Hepatocyte (in vitro differentiated cells): Measurements from ENCODE around the gene ZNF407. TPM values are rescaled to one million over a fixed set of nuclear protein-coding genes. Genes with fewer than 3 reads are reported as not detected.

Experiments used
- DNase-seq: peaks from one replicate; pipeline ENCODE4 v3.0.0-alpha.2; 2016; ENCODE audit warnings: low spot score
- H2AFZ ChIP-seq: fragments of 200-600 bp; sonication (generic); 2 replicates; pipeline ENCODE4 v1.6.0; 2016; ENCODE audit warnings: antibody characterized with exemption, mild to moderate bottlenecking
- H3K27ac ChIP-seq: fragments of 200-600 bp; sonication (generic); 2 replicates; pipeline ENCODE4 v1.5.1; 2016; ENCODE audit warnings: mild to moderate bottlenecking
- H3K27me3 ChIP-seq: fragments of 200-600 bp; sonication (generic); 2 replicates; pipeline ENCODE4 v1.6.1; 2016
- H3K36me3 ChIP-seq: fragments of 200-600 bp; sonication (generic); replicated peaks from 2 replicates; pipeline ENCODE4 v1.5.1; 2016; ENCODE audit warnings: low read depth; ENCODE audit not compliant: insufficient read depth
- H3K4me1 ChIP-seq: fragments of 200-600 bp; sonication (generic); 2 replicates; pipeline ENCODE4 v1.5.1; 2016; ENCODE audit warnings: mild to moderate bottlenecking, moderate library complexity; ENCODE audit not compliant: insufficient read depth
- H3K4me2 ChIP-seq: fragments of 200-600 bp; sonication (generic); 2 replicates; pipeline ENCODE4 v1.6.0; 2016
- H3K4me3 ChIP-seq: fragments of 200-600 bp; sonication (generic); 2 replicates; pipeline ENCODE4 v1.5.1; 2016; ENCODE audit warnings: mild to moderate bottlenecking
- H3K79me2 ChIP-seq: fragments of 200-600 bp; sonication (generic); 2 replicates; pipeline ENCODE4 v1.6.0; 2017; ENCODE audit warnings: mild to moderate bottlenecking
- H3K9me2 ChIP-seq: fragments of 200-600 bp; sonication (generic); replicated peaks from 2 replicates; pipeline ENCODE4 v1.6.0; 2017; ENCODE audit warnings: mild to moderate bottlenecking; ENCODE audit not compliant: insufficient read depth
- H3K9me3 ChIP-seq: fragments of 200-600 bp; sonication (generic); 2 replicates; pipeline ENCODE4 v1.5.1; 2016; ENCODE audit warnings: low read depth, mild to moderate bottlenecking
- H4K20me1 ChIP-seq: fragments of 200-600 bp; sonication (generic); 2 replicates; pipeline ENCODE4 v1.6.0; 2016; ENCODE audit warnings: mild to moderate bottlenecking; ENCODE audit not compliant: insufficient read depth, poor library complexity, severe bottlenecking
- EZH2 ChIP-seq: fragments of 200-600 bp; sonication (generic); IDR thresholded peaks from 2 replicates; pipeline ENCODE4 v1.6.1; 2016; ENCODE audit warnings: antibody characterized with exemption, mild to moderate bottlenecking, borderline replicate concordance
- EZH2phosphoT487 ChIP-seq: fragments of 200-600 bp; sonication (generic); IDR thresholded peaks from one replicate; pipeline ENCODE4 v1.6.1; 2018; ENCODE audit warnings: antibody characterized with exemption, mild to moderate bottlenecking, low read depth, moderate library complexity; ENCODE audit not compliant: unreplicated experiment, severe bottlenecking
- WGBS: methylation state at CpG from one replicate; pipeline ENCODE4 v1.1.6; 2016; ENCODE audit warnings: low lambda C conversion rate; ENCODE audit errors: missing lambda C conversion rate; 5-methylcytosine and 5-hydroxymethylcytosine counted together
- polyA plus RNA-seq: library from polyadenylated mRNA; unstranded; fragments of >200 nt; fragmentation: Nextera tagmentation; extraction: Ambion mirVana; gene quantifications from 2 replicates; pipeline ENCODE4 v1.2.1, GENCODE V29; 2016
- total RNA-seq: library from RNA; depleted of rRNA; stranded (reverse); fragments of >200 nt; gene quantifications from 2 replicates; pipeline ENCODE4 v1.2.3, GENCODE V29; 2014
- TF ChIP-seq, protein P1 (sequence below): fragments of 200-600 bp; sonication (generic); IDR thresholded peaks from 2 replicates; pipeline ENCODE4 v1.5.1; 2016; ENCODE audit warnings: antibody characterized with exemption, mild to moderate bottlenecking; ENCODE audit not compliant: poor library complexity

ZNF407 gene
- total and polyA plus RNA-seq, 2 experiments from 2014 or later = 3.2 to 12.4 TPM

DNA sequence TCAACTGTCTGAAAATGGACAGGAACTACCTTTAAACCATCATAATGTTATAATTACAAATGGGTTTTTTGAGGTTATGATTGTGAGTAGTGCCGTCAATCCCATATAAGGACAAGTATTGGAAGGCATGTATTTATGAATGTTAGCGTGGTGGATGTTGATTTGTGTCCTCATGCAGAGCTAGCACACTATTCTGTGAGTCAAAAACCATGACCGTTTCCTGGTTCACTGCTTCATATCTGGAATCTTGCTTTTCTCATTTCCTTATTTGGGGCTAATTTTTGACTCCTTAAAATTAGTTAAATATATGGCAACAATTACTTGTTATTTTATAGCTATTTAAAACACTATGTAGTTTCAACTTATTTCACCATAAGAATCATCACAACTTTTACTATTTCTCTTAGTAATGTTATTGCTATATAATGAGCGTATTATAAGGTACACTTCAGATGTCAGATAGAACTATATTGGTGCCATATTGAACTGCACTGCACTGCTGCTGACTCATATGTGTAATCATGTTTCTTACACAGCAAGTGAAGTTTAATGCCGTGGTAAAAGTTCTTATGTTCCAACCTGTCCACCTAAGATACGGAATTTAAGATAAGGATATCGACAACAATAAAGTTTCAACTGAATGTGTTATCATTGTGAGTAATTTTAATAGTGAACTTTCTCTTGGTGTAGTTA, 418.5 kb downstream of the ZNF407 start:
- Histone ChIP-seq H3K9me3 (no peaks in the 10 kb centered on the region), H3K4me3 (no peak overlapping the region), H3K9me2 (no peaks in the 10 kb centered on the region), H3K79me2 (no peaks in the 10 kb centered on the region), H3K27me3 (no peaks in the 10 kb centered on the region), H4K20me1 (no peaks in the 10 kb centered on the region), H2AFZ (no peak overlapping the region), H3K4me2 (no peak overlapping the region), H3K36me3 (no peaks in the 10 kb centered on the region), H3K27ac (no peak overlapping the region), H3K4me1 (no peaks in the 10 kb centered on the region)
- DNase-seq = no peak
- TF ChIP-seq EZH2 = no peak
- TF ChIP-seq EZH2phosphoT487 = no peak
- TF ChIP-seq, protein P1, sequence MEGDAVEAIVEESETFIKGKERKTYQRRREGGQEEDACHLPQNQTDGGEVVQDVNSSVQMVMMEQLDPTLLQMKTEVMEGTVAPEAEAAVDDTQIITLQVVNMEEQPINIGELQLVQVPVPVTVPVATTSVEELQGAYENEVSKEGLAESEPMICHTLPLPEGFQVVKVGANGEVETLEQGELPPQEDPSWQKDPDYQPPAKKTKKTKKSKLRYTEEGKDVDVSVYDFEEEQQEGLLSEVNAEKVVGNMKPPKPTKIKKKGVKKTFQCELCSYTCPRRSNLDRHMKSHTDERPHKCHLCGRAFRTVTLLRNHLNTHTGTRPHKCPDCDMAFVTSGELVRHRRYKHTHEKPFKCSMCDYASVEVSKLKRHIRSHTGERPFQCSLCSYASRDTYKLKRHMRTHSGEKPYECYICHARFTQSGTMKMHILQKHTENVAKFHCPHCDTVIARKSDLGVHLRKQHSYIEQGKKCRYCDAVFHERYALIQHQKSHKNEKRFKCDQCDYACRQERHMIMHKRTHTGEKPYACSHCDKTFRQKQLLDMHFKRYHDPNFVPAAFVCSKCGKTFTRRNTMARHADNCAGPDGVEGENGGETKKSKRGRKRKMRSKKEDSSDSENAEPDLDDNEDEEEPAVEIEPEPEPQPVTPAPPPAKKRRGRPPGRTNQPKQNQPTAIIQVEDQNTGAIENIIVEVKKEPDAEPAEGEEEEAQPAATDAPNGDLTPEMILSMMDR = no peak
- WGBS = 95% methylated on average over 7 of the region's 7 CpGs

DNA sequence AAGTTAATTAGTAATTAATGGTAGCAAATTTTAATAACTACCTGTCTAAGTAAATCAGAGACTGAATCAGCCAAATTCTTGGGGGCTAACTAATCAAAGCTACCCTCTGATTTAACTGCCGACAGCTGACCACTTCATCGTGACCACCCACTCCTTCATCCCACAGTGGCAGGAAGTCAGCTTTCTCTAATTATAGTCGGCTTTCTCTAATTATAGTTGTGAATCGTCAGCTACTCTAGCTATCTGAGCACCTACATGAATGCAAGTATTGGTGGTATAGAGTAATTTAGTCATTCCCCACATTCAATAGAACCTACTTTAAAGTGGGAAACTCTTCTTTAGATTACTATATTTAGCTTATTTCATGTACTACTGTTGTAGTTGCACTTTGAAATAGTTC, 425.8 kb downstream of the ZNF407 start:
- Histone ChIP-seq H3K27ac (no peak overlapping the region), H4K20me1 (no peaks in the 10 kb centered on the region), H3K4me3 (no peak overlapping the region), H3K27me3 (no peaks in the 10 kb centered on the region), H3K4me1 (no peaks in the 10 kb centered on the region), H3K4me2 (no peak overlapping the region), H3K9me2 (no peaks in the 10 kb centered on the region), H2AFZ (no peak overlapping the region), H3K9me3 (no peaks in the 10 kb centered on the region), H3K79me2 (no peaks in the 10 kb centered on the region), H3K36me3 (no peaks in the 10 kb centered on the region)
- DNase-seq = no peak
- WGBS = 84% methylated on average over 4 of the region's 4 CpGs
- TF ChIP-seq, protein P1 = no peak
- TF ChIP-seq EZH2phosphoT487 = no peak
- no peak for TF ChIP-seq EZH2

DNA sequence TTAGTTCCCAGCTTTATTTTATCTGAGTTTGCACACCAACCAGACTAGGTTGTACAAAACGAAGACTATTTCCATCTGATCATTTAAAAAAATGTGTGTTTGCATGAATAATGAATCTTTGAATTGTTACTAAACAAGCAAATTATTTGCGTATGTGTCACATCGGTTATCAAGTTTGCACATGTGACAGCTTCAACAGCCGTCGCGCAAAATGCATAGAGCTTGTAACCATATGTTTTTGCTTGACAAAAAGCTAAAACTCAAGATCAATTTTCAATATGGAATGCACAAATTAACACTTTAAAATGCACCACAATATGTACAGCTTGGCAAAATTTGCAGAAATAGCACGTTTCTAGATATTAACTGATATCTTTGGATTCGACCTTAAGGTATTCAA, 427.2 kb downstream of the ZNF407 start:
- no peaks in the 10 kb centered on the region for H3K9me3 ChIP-seq
- H2AFZ ChIP-seq = no peak overlapping the region
- TF ChIP-seq EZH2phosphoT487 = no peak

DNA sequence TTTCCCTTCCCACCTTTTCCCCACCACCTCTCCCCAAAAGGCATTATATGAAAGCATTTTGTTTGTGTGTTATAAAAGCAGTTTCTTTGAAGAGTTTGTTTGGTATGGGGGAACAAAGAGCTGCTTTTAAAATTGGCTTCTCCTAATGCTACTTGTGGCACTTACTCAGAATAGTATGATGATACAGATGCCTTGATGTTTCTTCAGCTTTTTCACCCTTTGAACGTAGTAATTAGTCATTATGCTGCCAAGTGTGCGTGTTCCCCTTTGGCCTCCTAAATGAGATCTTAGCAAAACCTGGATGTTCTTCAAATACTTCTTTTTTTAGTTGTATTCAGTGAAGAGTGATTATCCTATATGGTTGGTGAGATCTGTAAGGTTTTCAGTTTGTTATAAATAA, 427.9 kb downstream of the ZNF407 start:
- Histone ChIP-seq H3K4me2 (no peak overlapping the region), H3K4me1 (no peaks in the 10 kb centered on the region), H4K20me1 (no peaks in the 10 kb centered on the region), H2AFZ (no peak overlapping the region), H3K9me2 (no peaks in the 10 kb centered on the region), H3K36me3 (no peaks in the 10 kb centered on the region), H3K27me3 (no peaks in the 10 kb centered on the region), H3K79me2 (no peaks in the 10 kb centered on the region), H3K4me3 (no peak overlapping the region), H3K9me3 (no peaks in the 10 kb centered on the region), H3K27ac (no peak overlapping the region)
- WGBS = 94% methylated on average over 2 of the region's 2 CpGs
- no peak for DNase-seq
- no peak for TF ChIP-seq EZH2phosphoT487

More for the DNA sequence above, 427.2 kb downstream of the ZNF407 start:
- 92% methylated on average over 8 of the region's 8 CpGs for WGBS
- H3K27me3 ChIP-seq = no peaks in the 10 kb centered on the region
- no peaks in the 10 kb centered on the region for H4K20me1 ChIP-seq
- H3K27ac ChIP-seq = no peak overlapping the region
- H3K4me3 ChIP-seq = no peak overlapping the region
- H3K36me3 ChIP-seq = no peaks in the 10 kb centered on the region
- no peaks in the 10 kb centered on the region for H3K79me2 ChIP-seq
- H3K4me1 ChIP-seq = no peaks in the 10 kb centered on the region
- DNase-seq = no peak
- H3K4me2 ChIP-seq = no peak overlapping the region
- no peaks in the 10 kb centered on the region for H3K9me2 ChIP-seq
